Suprapubic skin (tissue), 4 donors: Measurements from ENCODE around the gene PCSK1. TPM values are rescaled to one million over a fixed set of nuclear protein-coding genes. Genes with fewer than 3 reads are reported as not detected.

Source experiments
- DNase-seq, 2 donors: peaks; one replicate each; pipeline ENCODE4 v3.0.0-alpha.2; 2019; ENCODE audit warnings: low spot score in 2 of 2
- H3K27ac ChIP-seq: fragments of 200-600 bp; sonication (generic); one replicate; pipeline ENCODE4 v1.5.1; 2019
- H3K27me3 ChIP-seq: fragments of 200-600 bp; sonication (generic); one replicate; pipeline ENCODE4 v1.5.1; 2019
- H3K36me3 ChIP-seq: fragments of 200-600 bp; sonication (generic); one replicate; pipeline ENCODE4 v1.5.1; 2019
- H3K4me1 ChIP-seq: fragments of 200-600 bp; sonication (generic); one replicate; pipeline ENCODE4 v1.5.1; 2019
- H3K4me3 ChIP-seq: fragments of 200-600 bp; sonication (generic); one replicate; pipeline ENCODE4 v1.5.1; 2019; ENCODE audit warnings: mild to moderate bottlenecking
- H3K9me3 ChIP-seq: fragments of 200-600 bp; sonication (generic); one replicate; pipeline ENCODE4 v1.5.1; 2019
- EP300 ChIP-seq: sonication (generic); formaldehyde crosslinking; IDR thresholded peaks from one replicate; pipeline ENCODE4 v1.6.1; 2017; ENCODE audit warnings: antibody characterized with exemption
- POLR2A ChIP-seq, 2 donors: fragments of 450-650 bp; IDR thresholded peaks; one replicate each; pipeline ENCODE4 v1.6.1; 2017; ENCODE audit warnings: antibody characterized with exemption in 2 of 2, mild to moderate bottlenecking in 2 of 2, moderate library complexity in 2 of 2
- POLR2AphosphoS5 ChIP-seq, 3 donors: sonication (generic); formaldehyde crosslinking; IDR thresholded peaks; one replicate each; pipeline ENCODE4 v1.6.1; 2017; ENCODE audit warnings: antibody characterized with exemption in 3 of 3
- WGBS: methylation state at CpG from one replicate; pipeline ENCODE4 v1.1.5; 2018; 5-methylcytosine and 5-hydroxymethylcytosine counted together
- total RNA-seq, 4 donors: library from RNA; depleted of rRNA; stranded (reverse); fragments of >200 nt; gene quantifications; one replicate each; pipeline ENCODE4 v1.1.0, GENCODE V29; 2016
- TF ChIP-seq, protein P1 (sequence below), 2 donors: fragments of 200-600 bp in 1 of 2; fragments of 450-650 bp in 1 of 2; sonication (generic) in 1 of 2; IDR thresholded peaks; one replicate each; pipeline ENCODE4 v1.5.1; 2016 to 2019; ENCODE audit warnings: antibody characterized with exemption in 2 of 2, mild to moderate bottlenecking in 1 of 2, moderate library complexity in 1 of 2

PCSK1 gene
- total RNA-seq, 4 donors from 2014 or later, result 0.25 to 1.4 (median 0.36) TPM

DNA sequence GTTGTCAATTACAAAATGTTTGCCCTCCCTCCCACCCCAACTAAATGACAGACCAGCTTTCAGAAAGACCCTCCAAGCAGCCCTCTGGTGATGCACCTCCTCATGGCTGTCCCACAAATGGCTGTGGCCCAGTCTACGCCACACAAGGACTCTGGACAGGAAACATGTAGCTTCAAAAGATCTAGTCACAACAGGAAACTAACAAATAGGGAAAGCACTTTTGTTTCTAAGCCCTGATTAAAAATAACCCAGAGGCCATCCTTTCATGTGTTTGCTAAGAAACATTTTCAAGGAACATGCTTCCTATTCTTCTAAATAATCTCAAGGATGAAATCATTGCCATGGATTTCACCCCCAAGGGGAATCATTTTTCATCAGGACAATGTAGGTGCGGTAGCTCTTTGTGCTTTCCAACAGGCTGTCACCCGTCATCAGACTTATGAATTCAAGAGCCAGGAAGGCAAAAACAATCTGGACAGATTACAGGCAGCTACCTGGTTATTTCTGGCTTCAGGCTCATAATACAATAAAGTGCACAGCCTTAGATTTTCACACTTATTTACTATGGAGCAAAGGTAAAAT, 20.1 kb downstream of the PCSK1 start:
- Histone ChIP-seq H3K36me3 (no peaks in the 10 kb centered on the region), H3K4me1 (no peaks in the 10 kb centered on the region), H3K27ac (no peak overlapping the region), H3K4me3 (no peak overlapping the region), H3K9me3 (no peaks in the 10 kb centered on the region), H3K27me3 (no peaks in the 10 kb centered on the region)
- 45% methylated on average over 3 of the region's 3 CpGs for WGBS
- DNase-seq, result no peak
- TF ChIP-seq POLR2AphosphoS5 (IDR thresholded peaks at IDR 0.05), result no peak
- TF ChIP-seq, protein P1, sequence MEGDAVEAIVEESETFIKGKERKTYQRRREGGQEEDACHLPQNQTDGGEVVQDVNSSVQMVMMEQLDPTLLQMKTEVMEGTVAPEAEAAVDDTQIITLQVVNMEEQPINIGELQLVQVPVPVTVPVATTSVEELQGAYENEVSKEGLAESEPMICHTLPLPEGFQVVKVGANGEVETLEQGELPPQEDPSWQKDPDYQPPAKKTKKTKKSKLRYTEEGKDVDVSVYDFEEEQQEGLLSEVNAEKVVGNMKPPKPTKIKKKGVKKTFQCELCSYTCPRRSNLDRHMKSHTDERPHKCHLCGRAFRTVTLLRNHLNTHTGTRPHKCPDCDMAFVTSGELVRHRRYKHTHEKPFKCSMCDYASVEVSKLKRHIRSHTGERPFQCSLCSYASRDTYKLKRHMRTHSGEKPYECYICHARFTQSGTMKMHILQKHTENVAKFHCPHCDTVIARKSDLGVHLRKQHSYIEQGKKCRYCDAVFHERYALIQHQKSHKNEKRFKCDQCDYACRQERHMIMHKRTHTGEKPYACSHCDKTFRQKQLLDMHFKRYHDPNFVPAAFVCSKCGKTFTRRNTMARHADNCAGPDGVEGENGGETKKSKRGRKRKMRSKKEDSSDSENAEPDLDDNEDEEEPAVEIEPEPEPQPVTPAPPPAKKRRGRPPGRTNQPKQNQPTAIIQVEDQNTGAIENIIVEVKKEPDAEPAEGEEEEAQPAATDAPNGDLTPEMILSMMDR (IDR thresholded peaks at IDR 0.05), result no peak
- TF ChIP-seq POLR2A (IDR thresholded peaks at IDR 0.05), result no peak
- TF ChIP-seq EP300, result no peak

DNA sequence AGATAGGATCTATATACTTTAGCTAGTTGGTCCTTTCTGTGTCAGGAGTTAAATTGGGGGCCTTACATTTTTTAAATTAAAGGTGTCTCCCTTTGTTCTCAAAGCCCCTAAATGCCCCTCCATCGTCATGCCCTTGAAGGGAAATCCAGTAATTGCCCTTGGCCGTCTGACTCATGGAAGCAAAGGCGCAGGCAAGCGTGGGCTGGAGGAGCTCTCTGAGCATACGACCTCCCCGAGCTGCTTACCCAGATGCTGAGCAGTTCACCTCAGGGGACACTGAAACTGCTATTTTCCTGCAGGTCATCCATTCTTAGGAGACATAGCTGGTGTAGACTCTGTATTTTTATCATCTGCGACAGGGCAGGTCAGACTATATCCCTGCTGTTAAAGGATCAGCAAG, 23.0 kb downstream of the PCSK1 start:
- 64% methylated on average over 7 of the region's 7 CpGs for WGBS
- no peak for DNase-seq
- TF ChIP-seq EP300 (no peak), POLR2AphosphoS5 (IDR thresholded peaks at IDR 0.05) (no peak), POLR2A (IDR thresholded peaks at IDR 0.05) (no peak)
- TF ChIP-seq, protein P1 (IDR thresholded peaks at IDR 0.05), result no peak
- H3K27ac ChIP-seq, result no peak overlapping the region
- no peaks in the 10 kb centered on the region for H3K4me1 ChIP-seq
- no peaks in the 10 kb centered on the region for H3K27me3 ChIP-seq
- no peaks in the 10 kb centered on the region for H3K9me3 ChIP-seq
- H3K4me3 ChIP-seq, result no peak overlapping the region
- H3K36me3 ChIP-seq, result no peaks in the 10 kb centered on the region

DNA sequence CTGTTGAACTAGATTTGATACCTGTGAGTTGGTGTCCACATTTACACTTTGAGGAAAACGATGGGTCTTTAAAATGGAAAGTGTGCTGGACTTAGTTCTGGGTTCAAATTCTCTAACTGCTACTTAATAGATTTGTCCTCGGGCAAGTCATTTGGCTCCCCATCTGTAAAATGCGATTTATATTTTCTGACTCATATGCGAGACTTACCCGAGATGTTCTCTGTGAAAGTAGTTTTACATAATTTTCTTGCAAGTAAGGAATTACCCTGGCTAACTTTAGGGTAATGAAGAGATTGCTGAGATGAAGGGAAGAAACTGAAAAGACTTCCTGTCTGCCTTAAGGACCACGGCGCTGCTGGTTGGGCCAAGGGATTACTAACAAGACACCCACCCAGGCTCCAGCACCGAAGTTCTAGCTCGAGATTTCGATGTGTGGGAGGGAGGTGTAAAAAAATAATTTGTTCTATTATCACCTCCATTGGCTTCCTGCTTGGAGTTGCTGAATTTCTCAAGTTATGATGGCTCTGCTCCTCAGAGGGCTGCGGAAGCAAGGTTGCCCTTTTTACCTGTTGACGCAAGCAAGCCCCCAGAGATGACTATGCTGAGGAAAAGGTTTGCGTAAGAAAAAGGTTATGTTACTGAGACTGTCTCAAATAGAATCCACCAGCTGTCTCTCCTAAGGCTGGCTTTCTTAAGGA, 24.1 kb downstream of the PCSK1 start:
- TF ChIP-seq, protein P1 (IDR thresholded peaks at IDR 0.05), result no peak
- TF ChIP-seq EP300 (no peak), POLR2A (IDR thresholded peaks at IDR 0.05) (no peak), POLR2AphosphoS5 (IDR thresholded peaks at IDR 0.05) (no peak)
- H3K27me3 ChIP-seq, result no peaks in the 10 kb centered on the region
- H3K4me3 ChIP-seq, result no peak overlapping the region
- H3K36me3 ChIP-seq, result no peaks in the 10 kb centered on the region
- DNase-seq, result no peak
- no peaks in the 10 kb centered on the region for H3K4me1 ChIP-seq
- no peaks in the 10 kb centered on the region for H3K9me3 ChIP-seq
- WGBS, result 80% methylated on average over 13 of the region's 13 CpGs
- H3K27ac ChIP-seq, result no peak overlapping the region

DNA sequence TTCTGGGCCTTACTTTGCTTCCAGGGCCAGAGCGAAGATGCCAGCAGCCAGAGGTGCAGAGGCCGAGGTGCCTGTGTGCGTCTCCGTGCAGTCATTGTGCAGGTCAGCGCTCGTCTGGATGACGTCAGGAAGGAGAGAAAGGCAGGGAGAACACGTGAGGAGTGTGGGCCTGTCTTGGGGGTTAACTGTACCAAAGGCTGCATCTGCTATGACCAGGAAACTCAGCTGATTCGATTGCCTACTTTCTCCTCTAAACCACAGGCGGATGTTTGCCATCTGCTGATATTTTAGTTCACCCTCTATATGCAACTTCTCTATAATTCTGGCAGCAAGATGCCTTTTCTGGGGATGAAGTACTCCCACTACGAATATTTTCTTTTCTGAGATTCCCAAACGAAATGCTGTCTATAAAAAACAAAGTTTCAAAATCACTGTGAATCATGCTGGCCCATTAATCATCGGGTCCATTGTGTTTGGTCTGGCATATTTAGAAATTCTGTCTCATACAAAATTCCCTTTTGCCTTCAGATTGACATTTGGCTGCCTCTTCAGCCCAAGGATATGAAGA, 24.8 kb downstream of the PCSK1 start:
- H3K9me3 ChIP-seq, result no peaks in the 10 kb centered on the region
- no peaks in the 10 kb centered on the region for H3K36me3 ChIP-seq
- H3K4me1 ChIP-seq, result no peaks in the 10 kb centered on the region
- DNase-seq, result no peak
- TF ChIP-seq EP300 (no peak), POLR2A (IDR thresholded peaks at IDR 0.05) (no peak), POLR2AphosphoS5 (IDR thresholded peaks at IDR 0.05) (no peak)
- TF ChIP-seq, protein P1 (IDR thresholded peaks at IDR 0.05), result no peak
- no peak overlapping the region for H3K27ac ChIP-seq
- no peaks in the 10 kb centered on the region for H3K27me3 ChIP-seq
- no peak overlapping the region for H3K4me3 ChIP-seq
- WGBS, result 45% methylated on average over 13 of the region's 13 CpGs

DNA sequence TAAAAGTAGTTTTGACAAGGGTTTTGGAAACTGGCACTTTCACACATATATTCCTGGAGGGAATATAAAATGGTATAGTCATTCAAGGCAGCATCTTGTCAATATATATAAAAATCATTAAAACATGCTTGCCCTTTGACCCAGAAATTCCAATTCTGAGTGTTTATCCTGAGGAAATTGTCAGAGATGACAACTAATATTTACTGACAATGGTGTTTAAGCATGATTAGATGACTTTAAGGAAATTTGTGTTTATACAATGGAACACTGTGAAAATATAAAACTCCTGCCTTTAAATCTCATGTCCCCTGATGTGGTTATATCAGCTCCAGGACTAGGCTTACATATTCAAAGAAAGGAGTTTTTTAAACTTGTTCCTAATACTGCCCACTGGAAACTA, 25.6 kb downstream of the PCSK1 start:
- Histone ChIP-seq H3K27ac (no peak overlapping the region), H3K4me3 (no peak overlapping the region), H3K27me3 (no peaks in the 10 kb centered on the region), H3K4me1 (no peaks in the 10 kb centered on the region), H3K9me3 (no peaks in the 10 kb centered on the region), H3K36me3 (no peaks in the 10 kb centered on the region)
- TF ChIP-seq EP300 (no peak), POLR2A (IDR thresholded peaks at IDR 0.05) (no peak), POLR2AphosphoS5 (IDR thresholded peaks at IDR 0.05) (no peak)
- TF ChIP-seq, protein P1 (IDR thresholded peaks at IDR 0.05), result no peak
- DNase-seq, result no peak
